ENCODE measurements around the gene FABP1. TPM values are rescaled to one million over a fixed set of nuclear protein-coding genes. Genes with fewer than 3 reads are reported as not detected.

FABP1 gene
- total and polyA plus RNA-seq, 2 of the 8 experiments (the other 6 are each of a cell fraction or from before 2014, with no cell fraction given): 0.09 TPM; not detected in 1

GRCh38 chr2:88085099-88085498, 42.8 kb downstream of the FABP1 start:
- H3K4ac ChIP-seq (replicated peaks; ENCODE audit: insufficient read length, low read depth, low read length): no peak overlapping the region
- FAIRE-seq: no peak
- no peak overlapping the region for H2BK15ac ChIP-seq (ENCODE audit: low read length)
- H4K5ac ChIP-seq (ENCODE audit: insufficient read length, low read depth, low read length): no peak overlapping the region
- no peak overlapping the region for H3K18ac ChIP-seq (ENCODE audit: extremely low read depth, low read length)
- no peaks in the 10 kb centered on the region for H3K36me3 ChIP-seq (ENCODE audit: control insufficient read depth in 2 of 4, insufficient read depth in 4 of 4, low read length in 3 of 4)
- no peak overlapping the region for H4K8ac ChIP-seq (ENCODE audit: extremely low read depth, insufficient read depth, low read length)
- H3K56ac ChIP-seq (replicated peaks; ENCODE audit: insufficient read length, low read depth, low read length): no peak overlapping the region
- no peak overlapping the region for H3K9ac ChIP-seq (replicated peaks in 1 of 4; ENCODE audit: extremely low read depth in 1 of 4, low read depth in 3 of 4, low read length in 3 of 4)
- no peaks in the 10 kb centered on the region for H3K9me3 ChIP-seq (ENCODE audit: insufficient read depth in 2 of 2, low read depth in 1 of 2, low read length in 1 of 2)
- no peak overlapping the region for H2BK5ac ChIP-seq (ENCODE audit: low read depth, low read length)
- H3K27ac ChIP-seq (ENCODE audit: low read depth, low read length): no peak overlapping the region
- H3K4me2 ChIP-seq (ENCODE audit: insufficient read depth in 1 of 2, low read depth in 2 of 2, low read length in 2 of 2): no peak overlapping the region
- no peak overlapping the region for H4K91ac ChIP-seq (replicated peaks; ENCODE audit: insufficient read length, low read length)
- WGBS, 2 experiments (ENCODE audit: extremely low coverage in 1 of 2, insufficient coverage in 1 of 2, insufficient read length in 1 of 2, insufficient replicate concordance in 2 of 2, low coverage in 1 of 2, low lambda C conversion rate in 2 of 2, missing lambda C conversion rate in 1 of 2): 92% methylated on average over 2 of the region's 2 CpGs; no CpG with 5 or more reads in 1 of the 2 experiments
- H2BK20ac ChIP-seq (ENCODE audit: low read length): no peak overlapping the region; the same call in 1 of the 2 replicates
- ChIA-PET CTCF (ENCODE audit: partially characterized antibody) (interaction anchor here (0.7 to 2.7 kb wide), 2 partner anchors 17 to 24 kb away, joined by 3 to 16 read pairs; no protein-coding TSS in a partner anchor), POLR2A (ENCODE audit: partially characterized antibody) (no interaction called here)
- H2AK5ac ChIP-seq (ENCODE audit: low read depth, low read length): no peak overlapping the region
- no peaks in the 10 kb centered on the region for H3K27me3 ChIP-seq (replicated peaks in 1 of 4; ENCODE audit: control insufficient read depth in 3 of 4, extremely low read depth in 1 of 4, insufficient read depth in 3 of 4, low read length in 3 of 4)
- H2AFZ ChIP-seq (ENCODE audit: low read length): no peak overlapping the region
- DNase-seq (ENCODE audit: low read depth in 1 of 2, low spot score in 2 of 2): no peak
- no peaks in the 10 kb centered on the region for H4K20me1 ChIP-seq (replicated peaks in 1 of 2; ENCODE audit: control insufficient read depth in 1 of 2, insufficient read depth in 2 of 2, low read length in 2 of 2)
- H3K23me2 ChIP-seq (ENCODE audit: low read depth, low read length): no peaks in the 10 kb centered on the region
- H3K23ac ChIP-seq (ENCODE audit: insufficient read length): no peak overlapping the region
- H3K14ac ChIP-seq (ENCODE audit: insufficient read length): no peak overlapping the region
- H3K79me2 ChIP-seq (ENCODE audit: control insufficient read depth in 1 of 2, insufficient read depth in 2 of 2, low read length in 2 of 2): no peaks in the 10 kb centered on the region
- H2BK120ac ChIP-seq (replicated peaks; ENCODE audit: low read depth, low read length): no peak overlapping the region
- H2BK12ac ChIP-seq (ENCODE audit: low read depth, low read length): no peak overlapping the region
- H3K4me3 ChIP-seq (ENCODE audit: extremely low read depth in 1 of 4, insufficient read depth in 2 of 4, low read depth in 3 of 4, low read length in 4 of 4): no peak overlapping the region
- H3K79me1 ChIP-seq (ENCODE audit: low read depth, low read length): no peaks in the 10 kb centered on the region
- peaks cover 1 to 6% (median 4%) of the 10 kb centered on the region in 4 experiments; a peak in 6 of 7 replicates for H3K4me1 ChIP-seq (replicated peaks in 1 of 4; ENCODE audit: control insufficient read depth in 3 of 4, insufficient read depth in 4 of 4, low read length in 3 of 4)
- TF ChIP-seq RNF2 (IDR thresholded peaks at IDR 0.05; ENCODE audit: borderline replicate concordance, low read depth, low read length, missing control alignments, poor library complexity, severe bottlenecking): no peak
- TF ChIP-seq SIRT6 (IDR thresholded peaks at IDR 0.05; ENCODE audit: low read length): no peak
- TF ChIP-seq TBP (IDR thresholded peaks at IDR 0.05; ENCODE audit: low read depth, low read length): no peak
- no peak for TF ChIP-seq POLR2A (IDR thresholded peaks at IDR 0.05; ENCODE audit: control extremely low read depth in 1 of 2, low read depth in 2 of 2, low read length in 2 of 2)
- no peak for TF ChIP-seq CHD1 (IDR thresholded peaks at IDR 0.05; ENCODE audit: low read depth, low read length)
- no peak for TF ChIP-seq CTBP2 (IDR thresholded peaks at IDR 0.05; ENCODE audit: borderline replicate concordance, insufficient read depth, insufficient read length, low read length)
- no peak for TF ChIP-seq HDAC2 (IDR thresholded peaks at IDR 0.05; ENCODE audit: borderline replicate concordance in 1 of 2, low read depth in 2 of 2, low read length in 2 of 2)
- TF ChIP-seq KDM4A (IDR thresholded peaks at IDR 0.05; ENCODE audit: low read depth, low read length, severe bottlenecking): no peak
- TF ChIP-seq NANOG (IDR thresholded peaks at IDR 0.05; ENCODE audit: insufficient read depth, low read depth, low read length, poor library complexity, severe bottlenecking): no peak
- TF ChIP-seq FOSL1 (IDR thresholded peaks at IDR 0.05; ENCODE audit: insufficient read depth, low read depth, low read length): no peak
- TF ChIP-seq POLR2AphosphoS5 (IDR thresholded peaks at IDR 0.05; ENCODE audit: low read depth, low read length): no peak
- TF ChIP-seq SRF (IDR thresholded peaks at IDR 0.05; ENCODE audit: low read depth, low read length): no peak
- no peak for TF ChIP-seq SUZ12 (IDR thresholded peaks at IDR 0.05; ENCODE audit: low read length)
- TF ChIP-seq SAP30 (IDR thresholded peaks at IDR 0.05; ENCODE audit: insufficient read depth, insufficient replicate concordance, low read length): no peak

Data from H1 (cell line).